Immature natural killer cell (primary cell): Measurements from ENCODE around the gene TNS2. TPM values are rescaled to one million over a fixed set of nuclear protein-coding genes. Genes with fewer than 3 reads are reported as not detected.
A peak's percentile ranks its signal among the peaks of the same experiment; 100 is the strongest.

Experiments used
- DNase-seq, 3 donors: peaks; one replicate each; pipeline ENCODE4 v3.0.0; 2022; ENCODE audit warnings: mixed read lengths in 1 of 3
- H3K27ac Mint-ChIP-seq, 6 donors: one replicate each; pipeline ENCODE4 v1.8.0; 2020; ENCODE audit warnings: mixed read lengths in 6 of 6, mild to moderate bottlenecking in 5 of 6, inconsistent platforms in 4 of 6, moderate library complexity in 3 of 6
- H3K27me3 Mint-ChIP-seq, 3 donors: one replicate each; pipeline ENCODE4 v1.8.0; 2020 to 2021; ENCODE audit warnings: low read depth in 3 of 3, mild to moderate bottlenecking in 3 of 3, mixed read lengths in 3 of 3, moderate library complexity in 3 of 3, inconsistent platforms in 1 of 3
- H3K36me3 Mint-ChIP-seq, 3 donors: one replicate each; pipeline ENCODE4 v1.8.0; 2020; ENCODE audit warnings: mixed read lengths in 3 of 3, inconsistent platforms in 2 of 3, mild to moderate bottlenecking in 2 of 3
- H3K4me1 Mint-ChIP-seq, 2 donors: one replicate each; pipeline ENCODE4 v1.8.0; 2020; ENCODE audit warnings: inconsistent platforms in 2 of 2, mild to moderate bottlenecking in 2 of 2, mixed read lengths in 2 of 2, moderate library complexity in 1 of 2
- H3K4me3 Mint-ChIP-seq, 5 donors: one replicate each; pipeline ENCODE4 v1.8.0; 2020; ENCODE audit warnings: mild to moderate bottlenecking in 5 of 5, mixed read lengths in 5 of 5, inconsistent platforms in 3 of 5, moderate library complexity in 3 of 5
- H3K9me3 Mint-ChIP-seq, 6 donors: one replicate each; pipeline ENCODE4 v1.8.0; 2020; ENCODE audit warnings: mild to moderate bottlenecking in 6 of 6, mixed read lengths in 6 of 6, inconsistent platforms in 4 of 6, moderate library complexity in 3 of 6
- polyA plus RNA-seq, 3 donors: library from polyadenylated mRNA; unstranded; fragments of 300-500 nt; fragmentation: Illumina TruSeq; gene quantifications; one replicate each; pipeline ENCODE4 v1.2.3, GENCODE V29; 2021

The TNS2 gene
- polyA plus RNA-seq, 3 donors from 2014 or later: not detected

GRCh38 chr12:53064613-53065436 lies 15.0 kb downstream of the TNS2 start:
- no peak for DNase-seq
- peaks cover 4 to 25% (median 4%) of the 10 kb centered on the region in 3 donors for H3K36me3 Mint-ChIP-seq
- peaks cover 0 to 2% (median 0%) of the 10 kb centered on the region in 3 donors for H3K27me3 Mint-ChIP-seq
- peak overlapping the region in 2 of 6 donors; percentile 22 to 40 for H3K27ac Mint-ChIP-seq
- H3K9me3 Mint-ChIP-seq: no peaks in the 10 kb centered on the region
- peaks cover 0 to 4% of the 10 kb centered on the region in 2 donors for H3K4me1 Mint-ChIP-seq
- H3K4me3 Mint-ChIP-seq: no peak overlapping the region

GRCh38 chr12:53065470-53065869 lies 15.6 kb downstream of the TNS2 start:
- H3K4me1 Mint-ChIP-seq: peaks cover 0 to 4% of the 10 kb centered on the region in 2 donors
- DNase-seq: no peak
- H3K27ac Mint-ChIP-seq: no peak overlapping the region
- H3K36me3 Mint-ChIP-seq: peaks cover 4 to 25% (median 4%) of the 10 kb centered on the region in 3 donors
- no peaks in the 10 kb centered on the region for H3K9me3 Mint-ChIP-seq
- no peak overlapping the region for H3K4me3 Mint-ChIP-seq
- peaks cover 0 to 2% (median 0%) of the 10 kb centered on the region in 3 donors for H3K27me3 Mint-ChIP-seq

GRCh38 chr12:53065975-53066931 lies 16.4 kb downstream of the TNS2 start:
- H3K36me3 Mint-ChIP-seq: peaks cover 4 to 29% (median 4%) of the 10 kb centered on the region in 3 donors
- peaks cover 0 to 2% (median 0%) of the 10 kb centered on the region in 3 donors for H3K27me3 Mint-ChIP-seq
- H3K4me3 Mint-ChIP-seq: no peak overlapping the region
- H3K4me1 Mint-ChIP-seq: peaks cover 0 to 4% of the 10 kb centered on the region in 2 donors
- no peaks in the 10 kb centered on the region for H3K9me3 Mint-ChIP-seq
- peak; percentile 48 to 62 (median 60) for DNase-seq
- H3K27ac Mint-ChIP-seq: peak overlapping the region in 1 of 6 donors; percentile 31

GRCh38 chr12:53067074-53067992 lies 17.5 kb downstream of the TNS2 start:
- no peaks in the 10 kb centered on the region for H3K9me3 Mint-ChIP-seq
- H3K4me1 Mint-ChIP-seq: peaks cover 6% of the 10 kb centered on the region in 2 donors
- H3K4me3 Mint-ChIP-seq: no peak overlapping the region
- H3K36me3 Mint-ChIP-seq: peaks cover 4 to 29% (median 10%) of the 10 kb centered on the region in 3 donors
- DNase-seq: no peak
- H3K27me3 Mint-ChIP-seq: peaks cover 0 to 2% (median 0%) of the 10 kb centered on the region in 3 donors
- peak overlapping the region in 2 of 6 donors; percentile 23 to 50 for H3K27ac Mint-ChIP-seq

GRCh38 chr12:53067993-53068770 lies 18.3 kb downstream of the TNS2 start:
- no peak for DNase-seq
- no peak overlapping the region for H3K4me3 Mint-ChIP-seq
- H3K27ac Mint-ChIP-seq: no peak overlapping the region
- peaks cover 4 to 33% (median 10%) of the 10 kb centered on the region in 3 donors for H3K36me3 Mint-ChIP-seq
- no peaks in the 10 kb centered on the region for H3K27me3 Mint-ChIP-seq
- peaks cover 6% of the 10 kb centered on the region in 2 donors for H3K4me1 Mint-ChIP-seq
- H3K9me3 Mint-ChIP-seq: no peaks in the 10 kb centered on the region

GRCh38 chr12:53068811-53069585 lies 19.1 kb downstream of the TNS2 start:
- Mint-ChIP-seq H3K27ac (no peak overlapping the region), H3K9me3 (no peaks in the 10 kb centered on the region), H3K36me3 (peaks cover 4 to 36% (median 10%) of the 10 kb centered on the region in 3 donors), H3K4me3 (no peak overlapping the region), H3K27me3 (no peaks in the 10 kb centered on the region), H3K4me1 (peaks cover 6 to 8% of the 10 kb centered on the region in 2 donors)
- DNase-seq: no peak

- no peaks in the 10 kb centered on the region for H3K9me3 Mint-ChIP-seq
- H3K36me3 Mint-ChIP-seq: peaks cover 6 to 36% (median 10%) of the 10 kb centered on the region in 3 donors
- DNase-seq: no peak
- no peak overlapping the region for H3K4me3 Mint-ChIP-seq
- H3K4me1 Mint-ChIP-seq: peaks cover 11 to 13% of the 10 kb centered on the region in 2 donors
- no peak overlapping the region for H3K27ac Mint-ChIP-seq
- peaks cover 0 to 2% (median 0%) of the 10 kb centered on the region in 3 donors for H3K27me3 Mint-ChIP-seq
Measured at GRCh38 chr12:53069621-53070410, 20.0 kb downstream of the TNS2 start.

GRCh38 chr12:53070877-53071492 lies 21.1 kb downstream of the TNS2 start:
- no peak overlapping the region for H3K4me3 Mint-ChIP-seq
- H3K9me3 Mint-ChIP-seq: no peaks in the 10 kb centered on the region
- peaks cover 5 to 30% (median 9%) of the 10 kb centered on the region in 3 donors for H3K36me3 Mint-ChIP-seq
- peak overlapping the region in 1 of 6 donors; percentile 12 for H3K27ac Mint-ChIP-seq
- no peak for DNase-seq
- H3K4me1 Mint-ChIP-seq: peaks cover 11 to 19% of the 10 kb centered on the region in 2 donors
- H3K27me3 Mint-ChIP-seq: peaks cover 0 to 2% (median 1%) of the 10 kb centered on the region in 3 donors

GRCh38 chr12:53071591-53072551 lies 22.0 kb downstream of the TNS2 start:
- H3K27me3 Mint-ChIP-seq: peaks cover 0 to 2% (median 1%) of the 10 kb centered on the region in 3 donors
- H3K27ac Mint-ChIP-seq: no peak overlapping the region
- no peak overlapping the region for H3K4me3 Mint-ChIP-seq
- no peaks in the 10 kb centered on the region for H3K9me3 Mint-ChIP-seq
- DNase-seq: no peak
- H3K4me1 Mint-ChIP-seq: peaks cover 11 to 26% of the 10 kb centered on the region in 2 donors
- H3K36me3 Mint-ChIP-seq: peaks cover 5 to 27% (median 7%) of the 10 kb centered on the region in 3 donors

- peak overlapping the region in 1 of 6 donors; percentile 58 for H3K27ac Mint-ChIP-seq
- H3K4me3 Mint-ChIP-seq: no peak overlapping the region
- H3K27me3 Mint-ChIP-seq: peaks cover 0 to 4% (median 2%) of the 10 kb centered on the region in 3 donors
- DNase-seq: no peak
- no peaks in the 10 kb centered on the region for H3K9me3 Mint-ChIP-seq
- H3K36me3 Mint-ChIP-seq: peaks cover 7 to 23% (median 12%) of the 10 kb centered on the region in 3 donors
- H3K4me1 Mint-ChIP-seq: peaks cover 27 to 43% of the 10 kb centered on the region in 2 donors
Measured at GRCh38 chr12:53073881-53074280, 24.0 kb downstream of the TNS2 start.
